ENCODE measurements around the gene NLGN1. TPM values are rescaled to one million over a fixed set of nuclear protein-coding genes. Genes with fewer than 3 reads are reported as not detected.

The NLGN1 gene
- total RNA-seq, 3 donors from 2014 or later: 0.43 to 14.3 (median 2.0) TPM

DNA sequence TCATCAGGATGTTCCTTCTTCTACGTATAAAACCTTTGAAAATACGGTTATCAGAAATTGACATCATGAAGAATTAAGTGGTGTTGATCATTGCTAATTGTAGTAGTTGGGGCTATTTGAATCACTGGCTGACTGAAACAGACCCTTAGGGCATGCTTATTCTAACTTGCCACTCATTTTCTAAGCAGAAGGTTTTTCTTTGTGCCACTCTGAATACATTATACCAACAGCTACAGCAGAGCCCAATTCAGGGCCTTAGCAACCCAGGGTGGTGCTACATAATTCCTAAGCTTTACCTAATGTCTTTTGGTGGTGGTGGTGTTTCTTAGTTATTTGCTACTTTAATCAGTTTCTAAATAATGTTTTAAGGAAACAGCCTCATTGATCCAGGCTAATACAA lies 524.2 kb downstream of the NLGN1 start:
- TF ChIP-seq, protein P1, sequence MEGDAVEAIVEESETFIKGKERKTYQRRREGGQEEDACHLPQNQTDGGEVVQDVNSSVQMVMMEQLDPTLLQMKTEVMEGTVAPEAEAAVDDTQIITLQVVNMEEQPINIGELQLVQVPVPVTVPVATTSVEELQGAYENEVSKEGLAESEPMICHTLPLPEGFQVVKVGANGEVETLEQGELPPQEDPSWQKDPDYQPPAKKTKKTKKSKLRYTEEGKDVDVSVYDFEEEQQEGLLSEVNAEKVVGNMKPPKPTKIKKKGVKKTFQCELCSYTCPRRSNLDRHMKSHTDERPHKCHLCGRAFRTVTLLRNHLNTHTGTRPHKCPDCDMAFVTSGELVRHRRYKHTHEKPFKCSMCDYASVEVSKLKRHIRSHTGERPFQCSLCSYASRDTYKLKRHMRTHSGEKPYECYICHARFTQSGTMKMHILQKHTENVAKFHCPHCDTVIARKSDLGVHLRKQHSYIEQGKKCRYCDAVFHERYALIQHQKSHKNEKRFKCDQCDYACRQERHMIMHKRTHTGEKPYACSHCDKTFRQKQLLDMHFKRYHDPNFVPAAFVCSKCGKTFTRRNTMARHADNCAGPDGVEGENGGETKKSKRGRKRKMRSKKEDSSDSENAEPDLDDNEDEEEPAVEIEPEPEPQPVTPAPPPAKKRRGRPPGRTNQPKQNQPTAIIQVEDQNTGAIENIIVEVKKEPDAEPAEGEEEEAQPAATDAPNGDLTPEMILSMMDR (IDR thresholded peaks at IDR 0.05): no peak
- DNase-seq: no peak
- intact Hi-C loops (cut with DNase I, micrococcal nuclease): no loop called here
- H3K4me3 ChIP-seq: no peak overlapping the region
- no peak for ATAC-seq
- no peaks in the 10 kb centered on the region for H3K36me3 ChIP-seq (ENCODE audit: low read depth)
- H3K9me3 ChIP-seq: no peaks in the 10 kb centered on the region
- no peaks in the 10 kb centered on the region for H3K4me1 ChIP-seq (ENCODE audit: low read depth)

GRCh38 chr3:173923204-173923603 lies 525.7 kb downstream of the NLGN1 start:
- intact Hi-C loops (cut with DNase I, micrococcal nuclease): no loop called here
- DNase-seq (no peak), ATAC-seq (no peak)
- H3K4me1 ChIP-seq (ENCODE audit: low read depth): no peaks in the 10 kb centered on the region
- H3K36me3 ChIP-seq (ENCODE audit: low read depth): no peaks in the 10 kb centered on the region
- TF ChIP-seq, protein P1 (IDR thresholded peaks at IDR 0.05): no peak
- H3K9me3 ChIP-seq: no peaks in the 10 kb centered on the region
- no peak overlapping the region for H3K4me3 ChIP-seq

- ATAC-seq: no peak
- intact Hi-C loops (cut with DNase I, micrococcal nuclease): no loop called here
- H3K4me3 ChIP-seq: no peak overlapping the region
- H3K4me1 ChIP-seq (ENCODE audit: low read depth): no peaks in the 10 kb centered on the region
- H3K36me3 ChIP-seq (ENCODE audit: low read depth): no peaks in the 10 kb centered on the region
- TF ChIP-seq, protein P1 (IDR thresholded peaks at IDR 0.05): no peak
- no peaks in the 10 kb centered on the region for H3K9me3 ChIP-seq
- DNase-seq: no peak
Measured at GRCh38 chr3:173930251-173930650, 532.7 kb downstream of the NLGN1 start.

DNA sequence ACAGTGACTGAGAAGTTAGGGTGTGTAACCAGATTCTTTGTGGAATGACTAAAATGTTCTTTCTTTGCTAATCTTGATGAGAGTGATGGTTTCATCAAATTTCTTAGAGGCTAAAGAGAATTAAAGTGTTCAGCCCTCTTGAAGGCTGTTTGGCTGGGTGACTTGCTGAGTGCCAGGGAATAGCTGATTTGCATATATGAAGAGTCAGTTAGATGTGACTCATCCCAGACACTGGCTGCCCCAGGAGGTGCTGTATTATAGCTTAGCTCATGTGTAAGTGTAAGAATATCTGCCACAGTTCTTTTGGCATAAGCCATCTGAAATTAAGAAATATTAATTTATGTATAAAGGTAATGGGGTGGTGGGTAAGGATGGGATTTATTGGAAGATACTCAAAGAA lies 535.1 kb downstream of the NLGN1 start:
- TF ChIP-seq, protein P1 (IDR thresholded peaks at IDR 0.05): no peak
- no peak overlapping the region for H3K4me3 ChIP-seq
- H3K4me1 ChIP-seq (ENCODE audit: low read depth): no peaks in the 10 kb centered on the region
- intact Hi-C loops (cut with DNase I, micrococcal nuclease): no loop called here
- ATAC-seq (no peak), DNase-seq (no peak)
- no peaks in the 10 kb centered on the region for H3K9me3 ChIP-seq
- no peaks in the 10 kb centered on the region for H3K36me3 ChIP-seq (ENCODE audit: low read depth)

DNA sequence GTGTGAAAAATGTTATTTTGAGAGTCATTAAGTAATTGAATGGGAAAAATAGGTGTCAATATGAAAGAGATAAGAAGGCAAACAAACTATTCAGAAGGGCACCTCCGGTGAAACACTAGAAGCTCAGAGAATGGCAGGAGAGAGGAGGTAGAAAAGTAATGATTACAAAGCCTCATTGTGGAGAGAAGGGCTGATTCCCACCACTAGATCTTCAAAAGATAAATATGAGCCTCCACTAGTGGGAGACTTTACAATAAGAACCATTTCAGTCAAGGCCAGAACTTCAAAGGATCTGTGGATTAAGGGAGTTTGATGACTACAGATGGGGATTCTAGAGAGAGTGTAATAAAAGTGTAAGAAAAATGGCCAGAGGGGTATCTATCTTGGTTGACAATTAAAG lies 535.6 kb downstream of the NLGN1 start:
- ATAC-seq (no peak), DNase-seq (no peak)
- Histone ChIP-seq H3K9me3 (no peaks in the 10 kb centered on the region), H3K4me3 (no peak overlapping the region), H3K36me3 (ENCODE audit: low read depth) (no peaks in the 10 kb centered on the region), H3K4me1 (ENCODE audit: low read depth) (no peaks in the 10 kb centered on the region)
- TF ChIP-seq, protein P1 (IDR thresholded peaks at IDR 0.05): no peak
- intact Hi-C loops (cut with DNase I, micrococcal nuclease): no loop called here

DNA sequence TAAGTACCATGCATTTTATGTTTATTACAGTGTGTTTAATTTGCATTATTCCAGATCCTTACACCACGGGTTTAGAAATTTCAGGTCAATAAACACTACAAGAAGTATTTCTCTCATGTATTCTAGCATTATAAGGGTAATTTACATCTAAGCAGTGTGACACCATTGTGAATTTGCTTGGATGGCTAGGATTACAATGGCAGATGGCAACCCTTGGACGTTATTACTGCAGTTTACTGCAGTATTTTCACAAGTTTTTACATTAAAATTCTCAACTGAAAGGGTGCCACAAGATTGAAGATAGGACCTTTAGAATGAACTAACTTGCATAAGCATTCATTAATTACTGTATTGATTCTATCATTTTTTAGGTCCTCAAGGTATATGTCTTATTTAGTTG lies 538.8 kb downstream of the NLGN1 start:
- intact Hi-C loops (cut with DNase I, micrococcal nuclease): no loop called here
- no peaks in the 10 kb centered on the region for H3K36me3 ChIP-seq (ENCODE audit: low read depth)
- TF ChIP-seq, protein P1 (IDR thresholded peaks at IDR 0.05): no peak
- ATAC-seq (no peak), DNase-seq (no peak)
- H3K4me1 ChIP-seq (ENCODE audit: low read depth): no peaks in the 10 kb centered on the region
- H3K4me3 ChIP-seq: no peak overlapping the region
- no peaks in the 10 kb centered on the region for H3K9me3 ChIP-seq
